ENCODE results near the gene DCC. TPM values are rescaled to one million over a fixed set of nuclear protein-coding genes. Genes with fewer than 3 reads are reported as not detected.

Gene DCC
- total RNA-seq, 2 donors from 2014 or later, result 0.10 to 0.48 TPM

GRCh38 chr18:53402670-53403069, 1062.7 kb downstream of the DCC start:
- intact Hi-C loops (cut with DNase I), result no loop called here
- Histone ChIP-seq H3K9ac (ENCODE audit: low read depth in 2 of 2, low read length in 2 of 2) (no peak overlapping the region), H3K4me1 (no peaks in the 10 kb centered on the region), H3K27ac (no peak overlapping the region), H3K4me3 (no peak overlapping the region), H3K9me3 (no peaks in the 10 kb centered on the region), H3K36me3 (no peaks in the 10 kb centered on the region), H3K27me3 (no peaks in the 10 kb centered on the region)
- DNase-seq, result no peak
- no peak for TF ChIP-seq CTCF (IDR thresholded peaks at IDR 0.05)

GRCh38 chr18:53408271-53408670, 1068.3 kb downstream of the DCC start:
- no peak for DNase-seq
- no peak for TF ChIP-seq CTCF (IDR thresholded peaks at IDR 0.05)

GRCh38 chr18:53411511-53411910, 1071.5 kb downstream of the DCC start:
- Histone ChIP-seq H3K36me3 (no peaks in the 10 kb centered on the region), H3K4me1 (no peaks in the 10 kb centered on the region), H3K9ac (ENCODE audit: low read depth in 2 of 2, low read length in 2 of 2) (no peak overlapping the region), H3K27ac (no peak overlapping the region), H3K27me3 (no peaks in the 10 kb centered on the region), H3K4me3 (no peak overlapping the region), H3K9me3 (no peaks in the 10 kb centered on the region)
- intact Hi-C loops (cut with DNase I), result no loop called here
- no peak for DNase-seq
- no peak for TF ChIP-seq CTCF (IDR thresholded peaks at IDR 0.05)

More at GRCh38 chr18:53408271-53408670, 1068.3 kb downstream of the DCC start:
- Histone ChIP-seq H3K36me3 (no peaks in the 10 kb centered on the region), H3K27me3 (no peaks in the 10 kb centered on the region), H3K9me3 (no peaks in the 10 kb centered on the region), H3K4me1 (no peaks in the 10 kb centered on the region), H3K27ac (no peak overlapping the region), H3K9ac (ENCODE audit: low read depth in 2 of 2, low read length in 2 of 2) (no peak overlapping the region), H3K4me3 (no peak overlapping the region)
- intact Hi-C loops (cut with DNase I), result no loop called here

GRCh38 chr18:53417003-53417402, 1077.0 kb downstream of the DCC start:
- DNase-seq, result no peak
- Histone ChIP-seq H3K9me3 (no peaks in the 10 kb centered on the region), H3K27me3 (no peaks in the 10 kb centered on the region), H3K36me3 (no peaks in the 10 kb centered on the region), H3K9ac (ENCODE audit: low read depth in 2 of 2, low read length in 2 of 2) (no peak overlapping the region), H3K27ac (no peak overlapping the region), H3K4me1 (no peaks in the 10 kb centered on the region), H3K4me3 (no peak overlapping the region)
- no peak for TF ChIP-seq CTCF (IDR thresholded peaks at IDR 0.05)
- intact Hi-C loops (cut with DNase I), result no loop called here

- TF ChIP-seq CTCF (IDR thresholded peaks at IDR 0.05), result no peak
- no peaks in the 10 kb centered on the region for H3K4me1 ChIP-seq
- no peaks in the 10 kb centered on the region for H3K9me3 ChIP-seq
- intact Hi-C loops (cut with DNase I), result no loop called here
- no peak overlapping the region for H3K4me3 ChIP-seq
- no peak overlapping the region for H3K9ac ChIP-seq (ENCODE audit: low read depth in 2 of 2, low read length in 2 of 2)
- no peak overlapping the region for H3K27ac ChIP-seq
- no peaks in the 10 kb centered on the region for H3K36me3 ChIP-seq
- H3K27me3 ChIP-seq, result no peaks in the 10 kb centered on the region
- no peak for DNase-seq
These were observed 1081.9 kb downstream of the DCC start for GRCh38 chr18:53421869-53422268.

GRCh38 chr18:53422896-53423295, 1082.9 kb downstream of the DCC start:
- DNase-seq, result no peak
- Histone ChIP-seq H3K27me3 (no peaks in the 10 kb centered on the region), H3K36me3 (no peaks in the 10 kb centered on the region), H3K4me3 (no peak overlapping the region), H3K4me1 (no peaks in the 10 kb centered on the region), H3K9me3 (no peaks in the 10 kb centered on the region), H3K27ac (no peak overlapping the region), H3K9ac (ENCODE audit: low read depth in 2 of 2, low read length in 2 of 2) (no peak overlapping the region)
- intact Hi-C loops (cut with DNase I), result no loop called here
- no peak for TF ChIP-seq CTCF (IDR thresholded peaks at IDR 0.05)

All from colonic mucosa (tissue), 4 donors.